Peyer's patch (tissue), 4 donors: Measurements from ENCODE around the gene INPP5B. TPM values are rescaled to one million over a fixed set of nuclear protein-coding genes. Genes with fewer than 3 reads are reported as not detected.
A peak's percentile ranks its signal among the peaks of the same experiment; 100 is the strongest.
"Not testable (repeated sequence)": the region's sequence is repeated elsewhere in the genome, so short reads cannot be mapped to it uniquely, and the experiment has no call there.

Experiments used
- DNase-seq, 3 donors: peaks; one replicate each; pipeline ENCODE4 v3.0.0-alpha.2; 2017 to 2019
- H3K27ac ChIP-seq, 4 donors: fragments of 200-600 bp; sonication (generic); one replicate each; pipeline ENCODE4 v1.5.1; 2016 to 2019
- H3K27me3 ChIP-seq, 2 donors: fragments of 200-600 bp; sonication (generic); one replicate each; pipeline ENCODE4 v1.5.1; 2019
- H3K36me3 ChIP-seq, 3 donors: fragments of 200-600 bp; sonication (generic); one replicate each; pipeline ENCODE4 v1.5.1; 2016 to 2019
- H3K4me1 ChIP-seq, 4 donors: fragments of 200-600 bp; sonication (generic); one replicate each; pipeline ENCODE4 v1.5.1; 2016 to 2019
- H3K4me3 ChIP-seq, 4 donors: fragments of 200-600 bp; sonication (generic); 1 replicate in 3 of 4; 2 replicates in 1 of 4; pipeline ENCODE4 v1.5.1; 2016 to 2019; ENCODE audit warnings: mild to moderate bottlenecking in 1 of 4
- H3K9me3 ChIP-seq, 4 donors: fragments of 200-600 bp; sonication (generic); one replicate each; pipeline ENCODE4 v1.5.1; 2016 to 2019; ENCODE audit warnings: mild to moderate bottlenecking in 1 of 4
- CTCF ChIP-seq, 6 experiments: fragments of 450-650 bp in 4 of 6; fragments of 200-600 bp in 2 of 6; sonication (generic) in 1 of 6; IDR thresholded peaks; one replicate each; pipeline ENCODE4 v1.5.1; 2017 to 2019; ENCODE audit warnings: antibody characterized with exemption in 6 of 6, mild to moderate bottlenecking in 3 of 6, moderate library complexity in 1 of 6
- POLR2A ChIP-seq, 2 donors: fragments of 450-650 bp; IDR thresholded peaks; one replicate each; pipeline ENCODE4 v1.5.1; 2017; ENCODE audit warnings: antibody characterized with exemption in 2 of 2, mild to moderate bottlenecking in 2 of 2, moderate library complexity in 2 of 2
- total RNA-seq, 4 donors: library from RNA; depleted of rRNA; stranded (reverse); fragments of >200 nt; gene quantifications; one replicate each; pipeline ENCODE4 v1.1.0, GENCODE V29; 2016

INPP5B gene
- total RNA-seq, 4 donors from 2014 or later = 24.7 to 56.9 (median 35.3) TPM

DNA sequence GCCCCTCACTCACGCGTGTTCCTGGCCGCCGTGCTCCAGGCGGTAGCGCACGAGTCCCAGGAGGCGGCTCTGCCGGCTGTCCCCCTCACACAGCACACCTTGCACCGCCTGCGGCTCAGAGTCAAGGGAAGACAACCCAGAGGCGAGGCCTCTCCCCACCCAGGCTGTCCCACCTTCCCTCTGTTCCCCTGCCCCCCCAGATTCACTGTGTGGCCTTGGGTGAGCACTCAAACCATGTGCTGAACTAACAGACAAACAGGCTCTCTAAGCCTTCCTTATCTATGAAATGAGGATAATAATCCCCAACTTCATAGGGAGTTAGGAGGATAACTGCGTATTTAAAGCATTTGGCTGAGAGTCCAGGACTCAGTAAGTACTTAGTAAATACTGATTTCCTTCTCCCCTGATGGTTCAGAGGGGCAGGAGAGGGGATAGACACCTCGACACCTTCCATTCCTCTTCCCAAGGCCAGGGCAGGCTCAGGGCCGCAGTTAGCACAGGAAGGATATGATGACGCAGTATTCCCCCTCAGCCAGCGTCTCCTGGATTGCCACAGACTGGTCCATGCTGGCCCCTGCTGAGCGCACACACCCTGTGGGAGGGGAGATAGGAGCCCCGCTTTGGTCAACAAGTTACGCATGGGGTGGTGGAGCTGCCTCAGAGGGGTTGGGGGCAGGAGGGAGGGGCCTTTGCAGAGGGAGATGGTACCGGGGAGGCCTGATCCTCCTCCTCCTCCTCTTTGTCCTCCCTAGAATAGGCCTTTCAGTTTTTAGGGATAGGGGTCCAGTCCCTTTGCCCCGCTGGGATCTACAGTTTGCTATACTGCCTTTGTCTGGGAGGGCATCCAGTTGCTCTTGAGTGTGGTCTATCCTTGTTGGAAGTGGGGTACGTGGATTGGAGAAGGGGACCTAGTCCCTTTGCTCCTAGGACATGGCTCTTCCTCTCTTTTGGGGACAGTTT is 830 bp downstream of the INPP5B start:
- H3K4me1 ChIP-seq = peaks cover 0 to 20% (median 2%) of the 10 kb centered on the region in 4 donors
- H3K27me3 ChIP-seq = no peaks in the 10 kb centered on the region
- no peak for TF ChIP-seq CTCF (IDR thresholded peaks at IDR 0.05)
- TF ChIP-seq POLR2A (IDR thresholded peaks at IDR 0.05) = no peak
- H3K36me3 ChIP-seq = peaks cover 0 to 22% (median 0%) of the 10 kb centered on the region in 3 donors
- peak overlapping the region; percentile 73 to 88 (median 74) for H3K27ac ChIP-seq
- peak overlapping the region; percentile 51 to 97 (median 65) for H3K4me3 ChIP-seq
- no peaks in the 10 kb centered on the region for H3K9me3 ChIP-seq
- DNase-seq = peak in 2 of 3 donors; percentile 54 to 61

DNA sequence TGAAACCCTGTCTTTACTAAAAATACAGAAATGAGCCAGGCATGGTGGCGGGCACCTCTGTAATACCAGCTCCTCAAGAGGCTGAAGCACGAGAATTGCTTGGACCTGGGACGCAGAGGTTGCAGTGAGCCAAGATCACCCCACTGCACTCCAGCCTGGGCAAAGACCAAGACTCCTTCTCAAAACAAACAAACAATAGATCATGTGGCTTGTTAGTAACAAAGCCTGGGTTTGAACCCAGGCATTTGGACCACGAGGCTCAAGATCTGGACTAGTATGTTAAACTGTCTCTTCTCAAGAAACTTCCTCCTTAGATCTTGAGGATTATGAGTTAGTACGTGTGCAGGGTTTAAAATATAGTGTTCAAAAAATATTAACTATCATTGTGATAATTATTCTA is 1.6 kb downstream of the INPP5B start:
- Histone ChIP-seq H3K4me1 (peaks cover 0 to 21% (median 2%) of the 10 kb centered on the region in 4 donors), H3K4me3 (no peak overlapping the region), H3K9me3 (no peaks in the 10 kb centered on the region), H3K27me3 (no peaks in the 10 kb centered on the region), H3K36me3 (peaks cover 0 to 29% (median 0%) of the 10 kb centered on the region in 3 donors), H3K27ac (peak overlapping the region in 2 of 4 donors; percentile 74)
- no peak for TF ChIP-seq POLR2A (IDR thresholded peaks at IDR 0.05)
- no peak for TF ChIP-seq CTCF (IDR thresholded peaks at IDR 0.05)
- DNase-seq = no peak

- Histone ChIP-seq H3K9me3 (no peaks in the 10 kb centered on the region), H3K27me3 (no peaks in the 10 kb centered on the region), H3K4me1 (peaks cover 0 to 25% (median 2%) of the 10 kb centered on the region in 4 donors), H3K36me3 (peaks cover 0 to 33% (median 0%) of the 10 kb centered on the region in 3 donors), H3K4me3 (no peak overlapping the region), H3K27ac (no peak overlapping the region)
- TF ChIP-seq POLR2A (IDR thresholded peaks at IDR 0.05) (no peak), CTCF (IDR thresholded peaks at IDR 0.05) (no peak)
- no peak for DNase-seq
Measured at GRCh38 chr1:37944816-37945215, 2.0 kb downstream of the INPP5B start.

DNA sequence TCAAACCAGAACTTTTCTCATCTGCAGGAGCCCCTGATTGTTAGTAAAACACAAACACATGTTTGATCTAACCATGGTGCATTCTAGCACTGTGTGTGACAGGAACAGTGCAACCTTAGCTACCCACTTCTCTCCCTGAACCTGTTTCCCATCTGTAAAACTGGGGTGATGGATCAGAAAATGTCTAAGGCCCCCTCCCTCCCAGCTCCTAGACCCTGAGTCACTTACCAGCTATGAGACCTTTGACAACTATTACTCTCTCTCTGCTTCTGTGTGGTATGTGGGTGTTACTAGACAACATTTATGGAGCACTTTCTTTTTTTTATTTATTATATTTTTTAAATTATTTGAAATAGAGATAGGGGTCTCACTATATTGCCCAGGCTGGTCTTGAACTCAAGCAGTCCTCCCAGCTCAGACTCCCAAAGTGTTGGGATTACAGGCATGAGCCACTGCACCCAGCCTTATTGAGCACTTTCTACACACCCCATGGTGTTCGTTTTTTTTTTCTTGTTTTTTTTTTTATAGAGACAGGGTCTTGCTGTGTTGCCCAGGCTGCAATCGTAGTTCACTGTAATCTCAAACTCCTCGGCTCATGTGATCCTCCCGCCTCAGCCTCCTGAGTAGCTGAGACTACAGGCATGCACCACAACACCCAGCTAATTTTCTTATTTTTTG is 2.6 kb downstream of the INPP5B start:
- DNase-seq = no peak
- peaks cover 0 to 35% (median 0%) of the 10 kb centered on the region in 3 donors for H3K36me3 ChIP-seq
- H3K4me3 ChIP-seq = no peak overlapping the region
- no peaks in the 10 kb centered on the region for H3K27me3 ChIP-seq
- no peak for TF ChIP-seq POLR2A (IDR thresholded peaks at IDR 0.05)
- no peak for TF ChIP-seq CTCF (IDR thresholded peaks at IDR 0.05)
- no peaks in the 10 kb centered on the region for H3K9me3 ChIP-seq
- H3K4me1 ChIP-seq = peaks cover 0 to 26% (median 2%) of the 10 kb centered on the region in 4 donors
- no peak overlapping the region for H3K27ac ChIP-seq

DNA sequence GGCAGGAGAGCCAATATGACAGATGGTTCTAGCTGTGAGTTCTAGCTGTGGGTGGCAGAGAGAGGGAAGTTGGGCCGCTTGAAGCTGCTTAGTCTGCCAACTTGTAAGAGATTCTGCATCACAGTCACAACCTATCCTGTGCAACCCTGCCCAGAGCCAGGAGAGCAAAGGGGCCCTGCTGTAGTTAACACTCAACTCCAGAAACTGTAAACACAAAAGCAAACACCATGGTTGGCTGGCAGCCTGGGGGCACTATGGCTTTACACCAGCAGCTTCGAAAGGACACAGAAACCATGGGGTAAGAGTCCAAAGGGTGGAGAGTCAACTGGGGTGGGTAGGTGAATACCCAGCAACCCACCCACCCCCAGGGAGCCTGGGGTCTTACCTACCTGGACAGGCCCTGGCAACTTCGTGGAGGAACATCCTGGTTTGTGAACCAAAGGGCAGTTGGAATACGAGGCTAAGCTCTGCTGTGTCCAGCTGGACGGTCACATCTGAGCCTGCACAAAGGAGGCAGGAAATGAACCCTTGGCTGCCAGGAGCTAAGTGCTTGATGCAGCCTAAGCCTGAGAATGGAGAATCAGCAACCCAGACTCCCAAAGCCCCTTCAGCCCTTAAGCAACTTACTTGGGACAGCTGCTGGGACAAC is 6.4 kb downstream of the INPP5B start:
- no peak for DNase-seq
- H3K4me3 ChIP-seq = no peak overlapping the region
- H3K9me3 ChIP-seq = no peaks in the 10 kb centered on the region
- no peaks in the 10 kb centered on the region for H3K27me3 ChIP-seq
- peak overlapping the region in 1 of 4 donors; percentile 30 for H3K27ac ChIP-seq
- peaks cover 0 to 5% (median 0%) of the 10 kb centered on the region in 4 donors for H3K4me1 ChIP-seq
- TF ChIP-seq POLR2A (IDR thresholded peaks at IDR 0.05) (no peak), CTCF (IDR thresholded peaks at IDR 0.05) (no peak)
- H3K36me3 ChIP-seq = peaks cover 0 to 57% (median 0%) of the 10 kb centered on the region in 3 donors

- H3K4me3 ChIP-seq, H3K27me3 ChIP-seq, H3K27ac ChIP-seq, H3K9me3 ChIP-seq, DNase-seq: not testable (repeated sequence)
- Histone ChIP-seq H3K4me1 (peaks cover 0 to 11% (median 0%) of the 10 kb centered on the region in 4 donors), H3K36me3 (peaks cover 0 to 42% (median 0%) of the 10 kb centered on the region in 3 donors)
Measured at GRCh38 chr1:37936760-37937159, 10.1 kb downstream of the INPP5B start.
